Astrocyte (in vitro differentiated cells and primary cell): ENCODE measurements around the gene TMEM107. TPM values are rescaled to one million over a fixed set of nuclear protein-coding genes. Genes with fewer than 3 reads are reported as not detected.

Experiments used
- DNase-seq: peaks from one replicate; pipeline ENCODE4 v3.0.0-alpha.2; 2010; ENCODE audit warnings: low read depth
- FAIRE-seq: peaks from 2 replicates; lab custom pipeline; 2011; peaks lifted over from hg19 to GRCh38; lab: Jason Lieb, UNC
- H2AFZ ChIP-seq: 2 replicates; pipeline ENCODE4 v1.6.0; 2012; ENCODE audit warnings: low read depth, low read length, inconsistent platforms
- H3K27ac ChIP-seq: 2 replicates; pipeline ENCODE4 v1.5.1; 2011; ENCODE audit warnings: low read depth, low read length, inconsistent platforms
- H3K27me3 ChIP-seq: 2 replicates; pipeline ENCODE4 v1.6.0; 2011; ENCODE audit warnings: low read length, inconsistent platforms; ENCODE audit not compliant: insufficient read depth
- H3K36me3 ChIP-seq: 2 replicates; pipeline ENCODE4 v1.5.1; 2011; ENCODE audit warnings: low read length, inconsistent platforms; ENCODE audit not compliant: insufficient read depth
- H3K4me1 ChIP-seq: 2 replicates; pipeline ENCODE4 v1.5.1; 2011; ENCODE audit warnings: low read length, inconsistent platforms; ENCODE audit not compliant: insufficient read depth
- H3K4me2 ChIP-seq: 2 replicates; pipeline ENCODE4 v1.6.0; 2012; ENCODE audit warnings: low read length, inconsistent platforms
- H3K4me3 ChIP-seq: 2 replicates; pipeline ENCODE4 v1.5.1; 2011; ENCODE audit warnings: low read depth, mild to moderate bottlenecking, low read length, inconsistent platforms; ENCODE audit not compliant: insufficient read depth
- H3K79me2 ChIP-seq: 2 replicates; pipeline ENCODE4 v1.6.0; 2012; ENCODE audit warnings: mild to moderate bottlenecking, low read length, inconsistent platforms; ENCODE audit not compliant: insufficient read depth
- H3K9ac ChIP-seq: 2 replicates; pipeline ENCODE4 v1.6.0; 2012; ENCODE audit warnings: mild to moderate bottlenecking, low read length, inconsistent platforms
- H3K9me3 ChIP-seq: 2 replicates; pipeline ENCODE4 v1.5.1; 2012; ENCODE audit warnings: low read depth, mild to moderate bottlenecking, low read length, inconsistent platforms; ENCODE audit not compliant: insufficient read depth
- H4K20me1 ChIP-seq: 2 replicates; pipeline ENCODE4 v1.6.0; 2012; ENCODE audit warnings: low read length, inconsistent platforms; ENCODE audit not compliant: insufficient read depth
- H3K27ac Mint-ChIP-seq: one replicate; pipeline ENCODE4 v1.8.0; 2021; ENCODE audit warnings: mild to moderate bottlenecking, mixed read lengths; ENCODE audit not compliant: unreplicated experiment
- H3K27me3 Mint-ChIP-seq: one replicate; pipeline ENCODE4 v1.8.0; 2021; ENCODE audit warnings: low read depth, mixed read lengths; ENCODE audit not compliant: unreplicated experiment
- H3K36me3 Mint-ChIP-seq: one replicate; pipeline ENCODE4 v1.8.0; 2021; ENCODE audit warnings: low read depth, mixed read lengths; ENCODE audit not compliant: unreplicated experiment
- H3K4me1 Mint-ChIP-seq: one replicate; pipeline ENCODE4 v1.8.0; 2021; ENCODE audit warnings: low read depth, mixed read lengths; ENCODE audit not compliant: unreplicated experiment
- H3K4me3 Mint-ChIP-seq: one replicate; pipeline ENCODE4 v1.8.0; 2021; ENCODE audit warnings: mild to moderate bottlenecking, moderate library complexity, mixed read lengths; ENCODE audit not compliant: unreplicated experiment
- H3K9me3 Mint-ChIP-seq: one replicate; pipeline ENCODE4 v1.8.0; 2021; ENCODE audit warnings: mild to moderate bottlenecking, mixed read lengths; ENCODE audit not compliant: unreplicated experiment
- CTCF ChIP-seq: IDR thresholded peaks from 2 replicates; pipeline ENCODE4 v1.5.1; 2011; ENCODE audit warnings: low read depth, mild to moderate bottlenecking, inconsistent platforms, low read length, moderate library complexity; ENCODE audit not compliant: insufficient read depth
- EZH2 ChIP-seq: IDR thresholded peaks from 2 replicates; pipeline ENCODE4 v1.6.1; 2012; ENCODE audit warnings: mild to moderate bottlenecking, low read length, inconsistent platforms; ENCODE audit not compliant: insufficient read depth
- total RNA-seq: library from RNA; stranded (reverse); gene quantifications from 2 replicates; pipeline ENCODE4 v1.2.1, GENCODE V29; 2021

The TMEM107 gene
- total RNA-seq, 1 donor from 2014 or later = 9.4 TPM

- no peak overlapping the region for H3K27ac Mint-ChIP-seq
- H3K36me3 Mint-ChIP-seq = no peaks in the 10 kb centered on the region
- Histone ChIP-seq H2AFZ (peak overlapping the region; percentile 81), H3K9ac (peak overlapping the region; percentile 71), H3K4me3 (peak overlapping the region; percentile 50), H3K4me1 (peaks cover 33% of the 10 kb centered on the region), H3K27ac (peak overlapping the region; percentile 69), H4K20me1 (peaks cover 17% of the 10 kb centered on the region), H3K79me2 (peaks cover 15% of the 10 kb centered on the region), H3K4me2 (peak overlapping the region; percentile 82), H3K36me3 (no peaks in the 10 kb centered on the region), H3K27me3 (no peaks in the 10 kb centered on the region), H3K9me3 (no peaks in the 10 kb centered on the region)
- H3K9me3 Mint-ChIP-seq = no peaks in the 10 kb centered on the region
- peak; percentile 91 for FAIRE-seq
- H3K4me3 Mint-ChIP-seq = no peak overlapping the region
- peak; percentile 83 for DNase-seq
- H3K27me3 Mint-ChIP-seq = no peaks in the 10 kb centered on the region
- peaks cover 4% of the 10 kb centered on the region for H3K4me1 Mint-ChIP-seq
- TF ChIP-seq CTCF = no peak
- no peak for TF ChIP-seq EZH2
Measured at GRCh38 chr17:8192070-8192815, 16.1 kb upstream of the TMEM107 start.

- Histone ChIP-seq H3K9ac (peak overlapping the region; percentile 17), H3K4me1 (peaks cover 33% of the 10 kb centered on the region), H3K79me2 (peaks cover 15% of the 10 kb centered on the region), H3K36me3 (no peaks in the 10 kb centered on the region), H3K4me2 (peak overlapping the region; percentile 89), H3K27ac (no peak overlapping the region), H3K4me3 (peak overlapping the region; percentile 70), H2AFZ (peak overlapping the region; percentile 67), H3K27me3 (no peaks in the 10 kb centered on the region), H3K9me3 (no peaks in the 10 kb centered on the region), H4K20me1 (peaks cover 24% of the 10 kb centered on the region)
- Mint-ChIP-seq H3K36me3 (no peaks in the 10 kb centered on the region), H3K27me3 (no peaks in the 10 kb centered on the region), H3K27ac (peak overlapping the region; percentile 6), H3K4me3 (no peak overlapping the region), H3K9me3 (no peaks in the 10 kb centered on the region), H3K4me1 (no peaks in the 10 kb centered on the region)
- FAIRE-seq (no peak), DNase-seq (no peak)
- TF ChIP-seq EZH2 = no peak
Measured at GRCh38 chr17:8190506-8190905, 14.3 kb upstream of the TMEM107 start.

GRCh38 chr17:8189711-8190477 is 13.7 kb upstream of the TMEM107 start, which contains the start of gene BORCS6:
Gene BORCS6 (minus strand): TSS chr17:8190180. CDS start chr17:8190140, 40 bp downstream.
- Histone ChIP-seq H3K4me2 (peak within 1 kb of the TSS; percentile 89), H3K9me3 (no peaks in the 10 kb centered on the region), H3K4me3 (peak within 1 kb of the TSS; percentile 70), H3K4me1 (peaks cover 33% of the 10 kb centered on the region), H3K79me2 (peaks cover 15% of the 10 kb centered on the region), H3K36me3 (no peaks in the 10 kb centered on the region), H3K27ac (peak within 1 kb of the TSS; percentile 73), H3K27me3 (no peaks in the 10 kb centered on the region), H3K9ac (peak within 1 kb of the TSS; percentile 85), H4K20me1 (peaks cover 24% of the 10 kb centered on the region), H2AFZ (peak within 1 kb of the TSS; percentile 77)
- TF ChIP-seq EZH2 (no peak), CTCF (no peak)
- H3K36me3 Mint-ChIP-seq = no peaks in the 10 kb centered on the region
- H3K27me3 Mint-ChIP-seq = no peaks in the 10 kb centered on the region
- no peaks in the 10 kb centered on the region for H3K9me3 Mint-ChIP-seq
- FAIRE-seq (no peak), DNase-seq (peak; percentile 97)
- no peaks in the 10 kb centered on the region for H3K4me1 Mint-ChIP-seq
- H3K27ac Mint-ChIP-seq = peak within 1 kb of the TSS; percentile 15
- H3K4me3 Mint-ChIP-seq = no peak within 1 kb of the TSS
